Kidney (tissue), 14 donors: ENCODE results near the gene GALNT1. TPM values are rescaled to one million over a fixed set of nuclear protein-coding genes. Genes with fewer than 3 reads are reported as not detected.

Source experiments
- DNase-seq, 5 donors: peaks; one replicate each; pipeline ENCODE4 v3.0.0-alpha.2; 2013 to 2020
- FAIRE-seq: peaks from 2 replicates; lab custom pipeline; 2012; peaks lifted over from hg19 to GRCh38; lab: Jason Lieb, UNC
- H3K27ac ChIP-seq, 2 donors: one replicate each; pipeline ENCODE4 v1.7.0; 2013; ENCODE audit warnings: low read depth in 2 of 2, low read length in 2 of 2, inconsistent platforms in 1 of 2
- H3K27me3 ChIP-seq: one replicate; pipeline ENCODE4 v1.7.1; 2013; ENCODE audit warnings: low read length, inconsistent platforms; ENCODE audit not compliant: control insufficient read depth, insufficient read depth
- H3K36me3 ChIP-seq, 3 donors: one replicate each; pipeline versions ENCODE4 v1.7.0 to v1.7.1; 2013; ENCODE audit warnings: low read length in 3 of 3, control low read depth in 1 of 3, inconsistent platforms in 1 of 3; ENCODE audit not compliant: insufficient read depth in 3 of 3, control insufficient read depth in 2 of 3
- H3K4me1 ChIP-seq, 3 donors: one replicate each; pipeline versions ENCODE4 v1.7.0 to v1.7.1; 2013; ENCODE audit warnings: low read length in 3 of 3, inconsistent platforms in 1 of 3, low read depth in 1 of 3; ENCODE audit not compliant: control insufficient read depth in 2 of 3, insufficient read depth in 2 of 3
- H3K4me3 ChIP-seq, 3 donors: one replicate each; pipeline versions ENCODE4 v1.7.0 to v1.8.1; 2013; ENCODE audit warnings: low read length in 3 of 3, control low read depth in 1 of 3, inconsistent platforms in 1 of 3
- H3K9ac ChIP-seq, 3 donors: one replicate each; pipeline versions ENCODE4 v1.7.0 to v1.7.1; 2013; ENCODE audit warnings: low read length in 3 of 3, control low read depth in 1 of 3, inconsistent platforms in 1 of 3
- H3K9me3 ChIP-seq, 3 donors: one replicate each; pipeline versions ENCODE4 v1.7.0 to v1.7.1; 2013; ENCODE audit warnings: low read length in 3 of 3, control low read depth in 1 of 3, inconsistent platforms in 1 of 3; ENCODE audit not compliant: control insufficient read depth in 2 of 3, insufficient read depth in 1 of 3
- CTCF ChIP-seq: IDR thresholded peaks from 3 replicates; pipeline ENCODE4 v1.5.1; 2012; ENCODE audit warnings: mild to moderate bottlenecking, moderate library complexity, borderline replicate concordance; ENCODE audit not compliant: insufficient read depth; ENCODE audit errors: extremely low read depth
- intact Hi-C: fragments of 100-400 bp; cut with DNase I; formaldehyde crosslinking; loops from one replicate; pipeline ENCODE4 v1.11.1; 2022
- polyA plus RNA-seq: library from polyadenylated mRNA; stranded (reverse); fragments of 350-450 nt; fragmentation: Illumina TruSeq; extraction: RNeasy Lipid Tissue Mini Kit (QIAGEN cat#74804); gene quantifications from one replicate; pipeline ENCODE4 v1.2.3, GENCODE V29; 2014; ENCODE audit warnings: low read depth, low replicate concordance; ENCODE audit not compliant: insufficient read depth
- total RNA-seq: library from RNA; stranded (reverse); fragmentation: NEBNext Ultra II Directional; extraction: Animal tissue kit (Norgen Biotek cat#: 25700); gene quantifications from one replicate; pipeline ENCODE4 v1.2.1, GENCODE V29; 2021
- donor health status: control.
- donor health status: control.
- donor health status: control.
- donor health status: control.
- donor health status: control.
- donor health status: DM: yes; HTN: yes; CAD: no.
- donor health status: Normal renal cell carcinoma (clear cell type).

Gene GALNT1
- total and polyA plus RNA-seq, 2 donors from 2014 or later, result 11.8 to 59.3 TPM

- FAIRE-seq, result no peak
- H3K27me3 ChIP-seq, result no peaks in the 10 kb centered on the region
- no peak overlapping the region for H3K27ac ChIP-seq
- no peak overlapping the region for H3K4me3 ChIP-seq
- H3K4me1 ChIP-seq, result peaks cover 0 to 4% (median 0%) of the 10 kb centered on the region in 3 donors
- no peak overlapping the region for H3K9ac ChIP-seq
- no peak for TF ChIP-seq CTCF
- intact Hi-C loops, result no loop called here
- no peak for DNase-seq
- peaks cover 0 to 7% (median 0%) of the 10 kb centered on the region in 3 donors for H3K9me3 ChIP-seq
- no peaks in the 10 kb centered on the region for H3K36me3 ChIP-seq
These were observed 8.0 kb downstream of the GALNT1 start for GRCh38 chr18:35589546-35589945.

GRCh38 chr18:35590935-35591334, 9.4 kb downstream of the GALNT1 start:
- no peak for DNase-seq
- Histone ChIP-seq H3K4me3 (no peak overlapping the region), H3K4me1 (peaks cover 0 to 4% (median 0%) of the 10 kb centered on the region in 3 donors), H3K27me3 (no peaks in the 10 kb centered on the region), H3K9ac (no peak overlapping the region), H3K9me3 (peaks cover 0 to 7% (median 0%) of the 10 kb centered on the region in 3 donors), H3K27ac (no peak overlapping the region), H3K36me3 (no peaks in the 10 kb centered on the region)
- TF ChIP-seq CTCF, result no peak
- intact Hi-C loops, result no loop called here
- no peak for FAIRE-seq

- FAIRE-seq (no peak), DNase-seq (no peak)
- no peak overlapping the region for H3K27ac ChIP-seq
- no peak for TF ChIP-seq CTCF
- intact Hi-C loops, result no loop called here
- no peak overlapping the region for H3K9ac ChIP-seq
- H3K36me3 ChIP-seq, result no peaks in the 10 kb centered on the region
- no peak overlapping the region for H3K4me3 ChIP-seq
- peaks cover 0 to 4% (median 0%) of the 10 kb centered on the region in 3 donors for H3K4me1 ChIP-seq
- peaks cover 0 to 7% (median 0%) of the 10 kb centered on the region in 3 donors for H3K9me3 ChIP-seq
- H3K27me3 ChIP-seq, result no peaks in the 10 kb centered on the region
These were observed 10.8 kb downstream of the GALNT1 start for GRCh38 chr18:35592298-35592697.

GRCh38 chr18:35593859-35594258, 12.3 kb downstream of the GALNT1 start:
- intact Hi-C loops, result no loop called here
- H3K36me3 ChIP-seq, result no peaks in the 10 kb centered on the region
- FAIRE-seq, result no peak
- DNase-seq, result no peak
- TF ChIP-seq CTCF, result no peak
- no peaks in the 10 kb centered on the region for H3K9me3 ChIP-seq
- H3K4me1 ChIP-seq, result peaks cover 0 to 4% (median 0%) of the 10 kb centered on the region in 3 donors
- no peak overlapping the region for H3K4me3 ChIP-seq
- no peak overlapping the region for H3K9ac ChIP-seq
- no peak overlapping the region for H3K27ac ChIP-seq
- no peaks in the 10 kb centered on the region for H3K27me3 ChIP-seq
